Esophagus (tissue), 2 donors: ENCODE results near the gene GRID2IP. TPM values are rescaled to one million over a fixed set of nuclear protein-coding genes. Genes with fewer than 3 reads are reported as not detected.

Experiments
- H3K27ac ChIP-seq, 2 donors: one replicate each; pipeline ENCODE4 v1.5.1; 2013; ENCODE audit warnings: low read depth in 2 of 2, mild to moderate bottlenecking in 2 of 2, inconsistent platforms in 1 of 2, low read length in 1 of 2, moderate library complexity in 1 of 2
- H3K27me3 ChIP-seq, 2 donors: one replicate each; pipeline ENCODE4 v1.6.1; 2013; ENCODE audit warnings: low read length in 2 of 2, control low read depth in 1 of 2, mild to moderate bottlenecking in 1 of 2; ENCODE audit not compliant: insufficient read depth in 2 of 2, control insufficient read depth in 1 of 2
- H3K36me3 ChIP-seq, 2 donors: one replicate each; pipeline ENCODE4 v1.6.1; 2013; ENCODE audit warnings: low read length in 1 of 2; ENCODE audit not compliant: control insufficient read depth in 2 of 2, insufficient read depth in 2 of 2
- H3K4me1 ChIP-seq, 2 donors: one replicate each; pipeline ENCODE4 v1.6.1; 2013; ENCODE audit warnings: low read length in 1 of 2; ENCODE audit not compliant: control insufficient read depth in 2 of 2, insufficient read depth in 2 of 2
- H3K4me3 ChIP-seq, 2 donors: one replicate each; pipeline ENCODE4 v1.5.1; 2013; ENCODE audit warnings: low read length in 2 of 2, mild to moderate bottlenecking in 2 of 2, low read depth in 1 of 2, moderate library complexity in 1 of 2
- H3K9me3 ChIP-seq, 2 donors: one replicate each; pipeline ENCODE4 v1.6.1; 2013; ENCODE audit warnings: mild to moderate bottlenecking in 2 of 2, low read depth in 1 of 2, low read length in 1 of 2, moderate library complexity in 1 of 2; ENCODE audit not compliant: control insufficient read depth in 2 of 2, insufficient read depth in 1 of 2
- WGBS, 2 donors: extraction: QIAGEN DNeasy Blood & Tissue Kit; methylation state at CpG; one replicate each; pipeline ENCODE4 v1.1.7; 2013; 5-methylcytosine and 5-hydroxymethylcytosine counted together
- polyA plus RNA-seq, 2 donors: library from polyadenylated mRNA; stranded (reverse); fragments of 200-250 nt; gene quantifications; one replicate each; pipeline ENCODE4 v1.2.3, GENCODE V29; 2013
- donor health status: healthy with polysubstance abuse.
- donor health status: Bipolar disorder and iron deficiency.

Gene GRID2IP
- polyA plus RNA-seq, 2 donors: 0.39 to 0.44 TPM

DNA sequence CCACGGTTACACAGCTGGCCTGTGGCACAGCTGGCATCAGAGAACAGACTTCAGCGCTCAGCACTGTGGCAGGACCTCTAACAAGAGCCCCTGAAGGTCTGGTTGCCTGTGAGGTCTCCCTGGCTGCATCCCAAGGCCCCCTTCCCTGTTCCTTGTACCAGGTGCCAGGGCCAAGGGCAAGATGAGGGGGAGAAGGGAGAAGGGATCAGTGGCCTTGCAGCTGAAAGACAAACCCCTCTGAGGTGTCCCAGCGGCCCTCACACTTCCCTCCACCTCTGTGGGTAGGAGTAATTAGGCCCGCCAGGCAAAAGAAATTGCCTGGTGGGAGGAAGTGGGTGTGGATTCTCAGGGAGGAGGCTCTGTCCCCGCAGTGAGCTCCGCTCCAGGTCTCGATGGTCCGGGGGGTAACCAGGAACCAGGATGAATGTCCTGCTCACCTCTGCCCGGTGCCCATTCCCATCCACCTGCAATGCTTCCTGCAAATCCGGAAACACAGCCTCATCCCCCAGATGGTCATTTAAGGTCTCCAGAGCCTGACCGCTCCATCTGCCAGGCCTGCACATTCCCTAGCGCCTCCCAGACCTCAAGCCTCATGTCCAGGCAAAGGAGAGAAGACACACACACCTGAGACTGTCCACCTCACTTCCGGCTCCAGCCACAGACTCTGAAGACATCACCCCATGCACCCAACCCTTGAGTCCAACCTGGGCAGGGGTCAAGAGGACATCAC, 22.7 kb downstream of the GRID2IP start:
- H3K4me1 ChIP-seq: peaks cover 0 to 14% of the 10 kb centered on the region in 2 donors
- no peaks in the 10 kb centered on the region for H3K36me3 ChIP-seq
- no peaks in the 10 kb centered on the region for H3K9me3 ChIP-seq
- H3K4me3 ChIP-seq: no peak overlapping the region
- H3K27me3 ChIP-seq: peaks cover 4 to 13% of the 10 kb centered on the region in 2 donors
- 75 to 80% methylated on average over 13 of the region's 13 CpGs for WGBS, 2 donors
- no peak overlapping the region for H3K27ac ChIP-seq

DNA sequence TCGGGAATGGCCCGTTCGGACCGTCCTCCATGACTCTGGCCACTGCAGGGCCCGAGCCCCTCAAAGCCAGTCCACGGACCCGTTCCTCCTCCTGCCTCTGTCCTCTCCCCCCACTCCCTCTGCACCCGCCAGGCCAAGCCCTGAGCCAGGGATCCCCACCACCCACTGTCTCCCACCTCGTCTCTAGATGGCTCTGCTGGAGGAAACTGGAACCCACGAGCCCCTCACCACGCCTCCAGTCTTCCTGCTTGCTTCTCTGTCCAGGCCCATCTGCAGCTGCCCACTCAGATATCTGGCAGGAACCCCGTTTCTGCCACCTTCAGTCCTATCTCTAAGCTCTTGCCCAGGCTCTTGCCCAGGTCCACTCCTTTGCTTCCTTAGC, 24.3 kb downstream of the GRID2IP start:
- Histone ChIP-seq H3K9me3 (no peaks in the 10 kb centered on the region), H3K4me1 (peaks cover 0 to 14% of the 10 kb centered on the region in 2 donors), H3K4me3 (no peak overlapping the region), H3K36me3 (no peaks in the 10 kb centered on the region), H3K27ac (no peak overlapping the region), H3K27me3 (peaks cover 4 to 13% of the 10 kb centered on the region in 2 donors)
- WGBS, 2 donors: 28 to 29% methylated on average over 11 to 12 of the region's 12 CpGs

GRCh38 chr7:6520163-6520981, 30.9 kb downstream of the GRID2IP start:
- H3K27me3 ChIP-seq: no peaks in the 10 kb centered on the region
- no peaks in the 10 kb centered on the region for H3K9me3 ChIP-seq
- H3K4me3 ChIP-seq: no peak overlapping the region
- peaks cover 0 to 4% of the 10 kb centered on the region in 2 donors for H3K4me1 ChIP-seq
- H3K36me3 ChIP-seq: no peaks in the 10 kb centered on the region
- WGBS, 2 donors: 79 to 80% methylated on average over 23 to 24 of the region's 24 CpGs
- no peak overlapping the region for H3K27ac ChIP-seq

DNA sequence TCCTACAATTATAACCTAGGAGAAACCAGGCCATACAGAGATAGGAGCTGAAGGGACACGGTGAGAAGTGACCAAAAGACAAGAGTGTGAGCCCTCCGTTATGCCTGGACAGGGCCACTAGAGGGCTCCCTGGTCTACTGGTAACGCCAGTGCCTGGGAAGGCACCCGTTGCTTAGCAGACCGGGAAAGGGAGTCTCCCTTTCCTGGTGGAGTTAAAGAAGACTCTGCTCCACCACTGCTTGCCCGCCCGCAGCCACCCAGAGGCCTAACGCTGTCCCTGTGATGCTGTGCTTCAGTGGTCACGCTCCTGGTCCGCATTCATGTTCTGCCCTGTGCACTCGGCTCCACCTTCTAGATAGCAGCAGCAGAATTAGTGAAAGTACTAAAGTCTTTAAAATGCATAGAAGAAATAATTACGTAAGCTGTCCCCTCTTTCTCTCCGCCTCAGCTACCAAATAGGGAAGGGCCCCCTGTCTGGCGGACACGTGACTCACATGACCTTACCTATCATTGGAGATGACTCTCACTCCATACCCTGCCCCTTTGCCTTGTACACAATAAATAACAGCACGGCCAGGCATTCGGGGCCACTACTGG, 34.8 kb downstream of the GRID2IP start:
- Histone ChIP-seq H3K27me3 (no peaks in the 10 kb centered on the region), H3K4me1 (peaks cover 2 to 4% of the 10 kb centered on the region in 2 donors), H3K27ac (no peak overlapping the region), H3K9me3 (no peaks in the 10 kb centered on the region), H3K36me3 (no peaks in the 10 kb centered on the region), H3K4me3 (peak overlapping the region in 1 of 2 donors; percentile 19)
- 13 to 15% methylated on average over 17 of the region's 17 CpGs for WGBS, 2 donors

- no peak overlapping the region for H3K27ac ChIP-seq
- WGBS, 2 donors: 88 to 91% methylated on average over 11 to 12 of the region's 12 CpGs
- no peaks in the 10 kb centered on the region for H3K9me3 ChIP-seq
- H3K4me3 ChIP-seq: no peak overlapping the region
- H3K27me3 ChIP-seq: no peaks in the 10 kb centered on the region
- H3K4me1 ChIP-seq: peaks cover 2 to 4% of the 10 kb centered on the region in 2 donors
- no peaks in the 10 kb centered on the region for H3K36me3 ChIP-seq
These were observed 37.7 kb downstream of the GRID2IP start for GRCh38 chr7:6513541-6513940.

DNA sequence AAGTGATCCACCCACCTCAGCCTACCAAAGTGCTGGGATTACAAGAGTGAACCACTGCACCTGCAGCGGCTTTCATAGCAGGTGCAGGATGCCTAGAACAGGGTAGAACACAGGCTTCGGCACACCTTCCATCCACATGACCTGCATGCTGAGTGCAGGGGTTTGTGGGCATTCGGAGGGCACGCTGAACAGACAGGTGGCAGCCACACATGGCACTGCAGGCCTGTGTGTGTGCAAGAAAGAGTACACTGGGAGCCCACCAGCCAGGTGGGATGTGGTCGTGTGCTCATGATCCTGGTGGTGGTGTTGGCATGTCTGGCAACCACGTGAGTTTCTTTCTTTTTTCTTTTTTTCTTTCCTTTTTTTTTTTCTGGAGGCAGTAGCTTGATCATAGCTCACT, 38.4 kb downstream of the GRID2IP start:
- Histone ChIP-seq H3K4me3 (no peak overlapping the region), H3K27me3 (no peaks in the 10 kb centered on the region), H3K27ac (no peak overlapping the region), H3K4me1 (peaks cover 2 to 4% of the 10 kb centered on the region in 2 donors), H3K9me3 (no peaks in the 10 kb centered on the region), H3K36me3 (no peaks in the 10 kb centered on the region)
- WGBS, 2 donors: 81 to 88% methylated on average over 6 of the region's 6 CpGs

GRCh38 chr7:6510476-6511133, 40.7 kb downstream of the GRID2IP start:
- Histone ChIP-seq H3K27ac (no peak overlapping the region), H3K4me1 (peaks cover 0 to 2% of the 10 kb centered on the region in 2 donors), H3K36me3 (no peaks in the 10 kb centered on the region), H3K4me3 (no peak overlapping the region), H3K9me3 (no peaks in the 10 kb centered on the region), H3K27me3 (no peaks in the 10 kb centered on the region)
- WGBS, 2 donors: 93% methylated on average over 26 of the region's 26 CpGs

DNA sequence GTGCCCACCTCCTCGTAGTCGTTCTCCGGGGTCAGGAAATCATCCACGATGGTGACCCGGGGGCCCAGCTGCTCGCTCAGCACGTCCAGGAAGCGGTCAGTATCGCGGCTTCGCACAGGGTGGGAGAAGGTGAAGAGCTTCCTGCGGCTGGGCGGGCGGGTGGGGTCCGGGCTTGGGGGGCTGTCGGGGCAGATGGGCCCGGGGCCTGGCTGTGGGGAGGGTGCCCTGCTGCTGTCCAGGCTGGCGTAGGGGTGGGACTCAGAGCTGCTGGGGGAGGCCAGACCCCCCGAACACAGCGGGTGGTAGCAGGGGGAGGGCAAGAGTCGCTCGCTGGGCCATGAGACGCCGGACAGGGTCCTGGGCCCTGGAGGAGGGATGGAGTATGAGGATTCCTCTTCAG, 42.3 kb downstream of the GRID2IP start:
- Histone ChIP-seq H3K4me3 (no peak overlapping the region), H3K36me3 (no peaks in the 10 kb centered on the region), H3K9me3 (no peaks in the 10 kb centered on the region), H3K27me3 (no peaks in the 10 kb centered on the region), H3K27ac (no peak overlapping the region), H3K4me1 (peaks cover 2 to 5% of the 10 kb centered on the region in 2 donors)
- WGBS, 2 donors: 86 to 92% methylated on average over 24 of the region's 24 CpGs

DNA sequence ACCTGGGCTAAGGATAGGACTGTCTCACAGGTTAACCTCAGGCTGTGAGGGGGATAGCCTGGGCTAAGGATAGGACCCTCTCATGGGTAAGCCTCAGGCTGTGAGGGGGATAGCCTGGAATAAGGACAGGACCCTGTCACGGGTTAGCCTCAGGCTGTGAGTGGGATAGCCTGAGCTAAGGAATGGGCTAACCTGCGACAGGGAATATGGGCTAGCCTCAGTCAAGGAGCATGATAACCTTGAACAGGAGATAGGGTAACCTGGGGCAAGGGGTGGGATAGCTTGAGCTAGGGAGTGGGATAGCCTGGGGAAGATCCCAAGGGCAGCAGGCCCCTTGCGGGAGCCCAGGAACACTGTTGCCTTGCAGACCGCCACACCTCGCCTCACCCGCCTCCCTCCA, 42.7 kb downstream of the GRID2IP start:
- Histone ChIP-seq H3K27me3 (no peaks in the 10 kb centered on the region), H3K4me3 (no peak overlapping the region), H3K36me3 (no peaks in the 10 kb centered on the region), H3K27ac (no peak overlapping the region), H3K4me1 (peaks cover 2 to 5% of the 10 kb centered on the region in 2 donors), H3K9me3 (no peaks in the 10 kb centered on the region)
- WGBS, 2 donors: 96 to 97% methylated on average over 4 to 6 of the region's 6 CpGs
